ENCODE data around the gene IGFBP6. TPM values are rescaled to one million over a fixed set of nuclear protein-coding genes. Genes with fewer than 3 reads are reported as not detected.

IGFBP6 gene
- total RNA-seq, 4 donors from 2014 or later: 76.6 to 363 (median 186) TPM

DNA sequence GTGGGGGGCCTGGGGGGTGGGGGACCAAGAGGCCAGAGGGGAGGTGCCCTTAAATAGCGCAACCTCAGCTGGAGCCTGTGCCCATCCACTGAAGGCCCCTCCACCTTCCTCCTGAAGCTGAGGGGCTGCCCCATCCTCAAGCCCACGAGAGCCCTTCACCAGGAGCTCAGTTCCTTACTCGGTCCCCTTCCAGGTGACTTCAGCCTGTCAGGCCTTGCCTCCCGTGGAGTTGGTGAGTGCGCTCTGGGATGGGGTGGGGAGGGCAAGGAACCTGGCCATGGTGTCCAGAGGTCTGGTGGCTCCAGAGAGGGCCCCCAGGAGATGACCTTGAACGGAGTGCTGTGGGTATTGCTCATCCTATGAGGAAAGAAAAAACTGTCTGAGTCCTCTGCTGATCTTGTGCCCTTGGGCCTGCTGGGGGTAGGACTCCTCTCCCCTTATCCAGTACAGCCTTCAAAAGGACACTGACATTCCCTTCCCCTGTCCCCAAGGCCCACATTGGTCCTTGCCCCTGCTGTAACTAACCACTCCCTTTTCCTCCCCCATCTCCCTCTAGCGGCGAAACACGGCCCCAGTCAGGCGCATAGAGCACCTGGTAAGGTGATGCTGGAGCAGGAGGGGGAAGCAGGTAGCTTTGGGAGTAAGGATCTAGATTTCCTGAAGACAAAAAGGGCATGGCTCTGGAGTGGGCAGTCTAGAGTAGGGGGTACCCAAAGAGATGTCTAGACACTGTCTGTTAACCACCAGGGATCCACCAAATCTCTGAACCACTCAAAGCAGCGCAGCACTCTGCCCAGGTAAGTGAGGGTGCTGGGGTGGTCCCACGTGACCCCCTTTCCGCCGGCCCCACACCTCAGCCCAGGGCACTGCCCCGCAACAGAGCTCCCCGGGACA, 44.0 kb upstream of the IGFBP6 start:
- 28 to 35% methylated on average over 9 to 11 of the region's 16 CpGs for WGBS, 2 donors
- intact Hi-C loops (cut with DNase I): no loop called here
- TF ChIP-seq POLR2A (IDR thresholded peaks at IDR 0.05) (no peak), CTCF (IDR thresholded peaks at IDR 0.05) (peak; percentile 42 to 88 (median 72))
- H3K4me1 ChIP-seq: peaks cover 61 to 68% of the 10 kb centered on the region in 2 donors
- DNase-seq: peak; percentile 82 to 89
- peak overlapping the region in 1 of 3 donors; percentile 57 for H3K4me3 ChIP-seq (replicated peaks in 1 of 3)
- H3K36me3 ChIP-seq: peaks cover 16 to 21% of the 10 kb centered on the region in 2 donors
- H3K27ac ChIP-seq: peak overlapping the region; percentile 87 to 100 (median 98)
- H3K9me3 ChIP-seq: no peaks in the 10 kb centered on the region
- H3K27me3 ChIP-seq: no peaks in the 10 kb centered on the region

GRCh38 chr12:53054112-53054878, 43.2 kb upstream of the IGFBP6 start:
- H3K27ac ChIP-seq: peak overlapping the region; percentile 87 to 100 (median 98)
- peaks cover 24 to 27% of the 10 kb centered on the region in 2 donors for H3K36me3 ChIP-seq
- H3K4me3 ChIP-seq (replicated peaks in 1 of 3): peak overlapping the region in 1 of 3 donors; percentile 57
- H3K27me3 ChIP-seq: no peaks in the 10 kb centered on the region
- H3K4me1 ChIP-seq: peaks cover 52 to 60% of the 10 kb centered on the region in 2 donors
- no peaks in the 10 kb centered on the region for H3K9me3 ChIP-seq
- DNase-seq: peak; percentile 98 to 99
- intact Hi-C loops (cut with DNase I): no loop called here
- TF ChIP-seq CTCF (IDR thresholded peaks at IDR 0.05) (peak in 1 of 6 experiments; percentile 2), POLR2A (IDR thresholded peaks at IDR 0.05) (peak in 1 of 2 donors; percentile 95)
- WGBS, 2 donors: 6 to 7% methylated on average over 23 to 35 of the region's 48 CpGs

DNA sequence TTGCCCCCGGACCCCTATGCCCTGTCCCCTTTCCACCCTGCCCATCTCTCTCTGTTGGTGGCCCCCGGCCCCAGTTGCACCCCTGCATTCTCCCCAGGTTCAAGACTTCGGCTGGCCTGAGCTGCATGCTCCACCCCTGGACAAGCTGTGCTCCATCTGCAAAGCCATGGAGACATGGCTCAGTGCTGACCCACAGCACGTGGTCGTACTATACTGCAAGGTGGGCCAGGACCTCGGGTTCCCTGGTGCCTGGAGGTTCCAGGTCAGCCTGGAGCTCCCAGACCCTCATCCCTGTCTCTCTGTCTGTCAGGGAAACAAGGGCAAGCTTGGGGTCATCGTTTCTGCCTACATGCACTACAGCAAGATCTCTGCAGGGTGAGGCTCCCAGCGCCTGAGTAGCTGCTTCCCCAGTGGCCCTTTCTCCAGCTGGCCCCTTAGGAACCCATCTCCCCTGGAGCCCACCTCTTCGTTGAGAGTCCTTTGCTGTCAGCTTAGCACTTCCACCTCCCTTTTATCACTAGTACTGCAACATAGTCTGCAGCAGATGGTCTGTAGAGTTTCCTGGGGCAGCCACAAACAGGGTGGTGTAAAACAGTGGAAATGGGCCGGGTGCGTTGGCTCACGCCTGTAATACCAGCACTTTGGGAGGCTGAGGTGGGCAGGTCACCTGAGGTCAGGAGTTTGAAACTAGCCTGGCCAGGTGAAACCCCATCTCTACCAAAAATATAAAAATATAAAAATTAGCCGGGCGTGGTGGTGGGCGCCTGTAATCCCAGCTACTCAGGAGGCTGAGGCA, 41.8 kb upstream of the IGFBP6 start:
- DNase-seq: no peak
- no peak overlapping the region for H3K4me3 ChIP-seq (replicated peaks in 1 of 3)
- intact Hi-C loops (cut with DNase I): no loop called here
- no peaks in the 10 kb centered on the region for H3K9me3 ChIP-seq
- WGBS, 2 donors: 85 to 92% methylated on average over 14 to 15 of the region's 15 CpGs
- H3K27me3 ChIP-seq: no peaks in the 10 kb centered on the region
- peaks cover 40 to 58% of the 10 kb centered on the region in 2 donors for H3K4me1 ChIP-seq
- peaks cover 25 to 33% of the 10 kb centered on the region in 2 donors for H3K36me3 ChIP-seq
- H3K27ac ChIP-seq: peak overlapping the region in 2 of 3 donors; percentile 98 to 100
- TF ChIP-seq CTCF (IDR thresholded peaks at IDR 0.05): no peak

DNA sequence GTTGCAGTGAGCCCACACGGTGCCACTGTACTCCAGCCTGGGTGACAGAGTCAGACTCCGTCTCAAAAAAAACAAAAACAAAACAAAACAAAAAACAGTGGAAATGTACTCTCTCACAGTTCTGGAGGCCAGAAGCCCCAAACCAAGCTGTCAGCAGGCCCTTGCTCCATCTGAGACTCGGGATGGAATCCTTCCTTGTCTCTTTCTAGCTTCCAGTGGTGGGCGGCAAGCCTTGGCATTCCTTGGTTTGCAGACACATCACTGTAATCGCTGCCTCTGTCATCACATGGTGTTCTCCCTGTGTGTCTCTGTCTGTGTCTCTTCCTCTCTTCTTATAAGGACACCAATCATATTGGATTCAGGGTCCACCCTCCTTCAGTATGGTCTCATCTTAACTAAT, 41.2 kb upstream of the IGFBP6 start:
- H3K4me3 ChIP-seq (replicated peaks in 1 of 3): no peak overlapping the region
- H3K9me3 ChIP-seq: no peaks in the 10 kb centered on the region
- H3K36me3 ChIP-seq: peaks cover 25 to 33% of the 10 kb centered on the region in 2 donors
- 83 to 85% methylated on average over 5 of the region's 5 CpGs for WGBS, 2 donors
- no peaks in the 10 kb centered on the region for H3K27me3 ChIP-seq
- no peak for TF ChIP-seq POLR2A (IDR thresholded peaks at IDR 0.05)
- no peak for TF ChIP-seq CTCF (IDR thresholded peaks at IDR 0.05)
- peaks cover 40 to 58% of the 10 kb centered on the region in 2 donors for H3K4me1 ChIP-seq
- no peak overlapping the region for H3K27ac ChIP-seq
- DNase-seq: no peak
- intact Hi-C loops (cut with DNase I): no loop called here

Measured in thyroid gland (tissue), 4 donors.